GM19025 (cell line): Measurements from ENCODE around the gene BRF1.
"Not testable (repeated sequence)": the region's sequence is repeated elsewhere in the genome, so short reads cannot be mapped to it uniquely, and the experiment has no call there.

Source experiments
- ATAC-seq: cut with Tn5 transposase; IDR thresholded peaks from one replicate; pipeline ENCODE4 v1.9.1; 2021; ENCODE audit warnings: mild to moderate bottlenecking, low read depth, moderate library complexity; ENCODE audit not compliant: unreplicated experiment

BRF1 gene, protein sequence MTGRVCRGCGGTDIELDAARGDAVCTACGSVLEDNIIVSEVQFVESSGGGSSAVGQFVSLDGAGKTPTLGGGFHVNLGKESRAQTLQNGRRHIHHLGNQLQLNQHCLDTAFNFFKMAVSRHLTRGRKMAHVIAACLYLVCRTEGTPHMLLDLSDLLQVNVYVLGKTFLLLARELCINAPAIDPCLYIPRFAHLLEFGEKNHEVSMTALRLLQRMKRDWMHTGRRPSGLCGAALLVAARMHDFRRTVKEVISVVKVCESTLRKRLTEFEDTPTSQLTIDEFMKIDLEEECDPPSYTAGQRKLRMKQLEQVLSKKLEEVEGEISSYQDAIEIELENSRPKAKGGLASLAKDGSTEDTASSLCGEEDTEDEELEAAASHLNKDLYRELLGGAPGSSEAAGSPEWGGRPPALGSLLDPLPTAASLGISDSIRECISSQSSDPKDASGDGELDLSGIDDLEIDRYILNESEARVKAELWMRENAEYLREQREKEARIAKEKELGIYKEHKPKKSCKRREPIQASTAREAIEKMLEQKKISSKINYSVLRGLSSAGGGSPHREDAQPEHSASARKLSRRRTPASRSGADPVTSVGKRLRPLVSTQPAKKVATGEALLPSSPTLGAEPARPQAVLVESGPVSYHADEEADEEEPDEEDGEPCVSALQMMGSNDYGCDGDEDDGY

DNA sequence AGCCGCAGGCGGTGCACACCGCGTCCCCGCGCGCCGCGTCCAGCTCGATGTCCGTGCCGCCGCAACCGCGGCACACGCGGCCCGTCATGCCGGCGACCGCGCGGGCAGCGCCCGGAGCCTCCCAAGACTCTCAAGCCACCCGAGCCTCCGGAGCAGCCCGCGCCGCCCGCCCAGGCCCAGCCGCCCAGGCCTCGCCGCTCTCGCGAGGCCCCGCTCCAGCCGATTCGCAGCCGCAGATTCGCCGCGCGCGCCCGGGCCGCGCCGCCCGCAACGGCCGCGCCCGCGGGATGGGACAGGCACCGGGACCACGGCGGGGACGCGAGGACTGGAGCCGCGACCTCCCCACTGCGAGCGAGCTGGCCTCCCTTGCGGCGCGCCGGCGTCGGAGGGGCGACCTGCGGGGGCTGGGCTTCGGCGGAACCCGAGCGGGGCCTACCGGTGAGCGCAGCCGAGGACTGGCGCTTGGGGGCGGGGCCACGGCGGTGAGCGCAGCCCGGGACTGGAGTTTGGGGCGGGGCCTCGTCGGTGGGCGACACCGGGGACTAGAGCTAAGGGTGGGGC is at the start of gene BRF1:
TSS of gene BRF1 (minus strand) at position 460 of the 561 bp plus-strand sequence. CDS start at position 88, 372 bp downstream.
- peak; percentile 81 for ATAC-seq

DNA sequence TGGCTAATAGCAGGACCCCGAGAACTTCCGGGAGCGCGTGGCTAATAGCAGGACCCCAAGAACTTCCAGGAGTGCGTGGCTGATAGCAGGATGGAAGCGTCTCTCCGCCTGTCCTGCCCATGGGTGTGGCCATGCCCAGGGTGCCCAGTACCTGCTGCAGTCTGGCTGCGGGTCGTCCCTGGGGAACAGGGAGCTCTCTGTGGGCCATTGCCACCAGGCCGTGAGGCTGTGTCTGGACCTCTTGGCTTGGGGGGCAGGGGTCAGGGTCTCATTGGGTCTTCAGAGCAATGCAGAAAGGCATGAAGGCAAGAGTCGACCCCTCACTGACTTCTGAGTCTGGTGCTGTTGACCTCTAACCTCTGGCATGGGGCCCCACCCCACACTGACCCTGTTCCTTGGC is 49.2 kb upstream of the BRF1 start:
- ATAC-seq = no peak

DNA sequence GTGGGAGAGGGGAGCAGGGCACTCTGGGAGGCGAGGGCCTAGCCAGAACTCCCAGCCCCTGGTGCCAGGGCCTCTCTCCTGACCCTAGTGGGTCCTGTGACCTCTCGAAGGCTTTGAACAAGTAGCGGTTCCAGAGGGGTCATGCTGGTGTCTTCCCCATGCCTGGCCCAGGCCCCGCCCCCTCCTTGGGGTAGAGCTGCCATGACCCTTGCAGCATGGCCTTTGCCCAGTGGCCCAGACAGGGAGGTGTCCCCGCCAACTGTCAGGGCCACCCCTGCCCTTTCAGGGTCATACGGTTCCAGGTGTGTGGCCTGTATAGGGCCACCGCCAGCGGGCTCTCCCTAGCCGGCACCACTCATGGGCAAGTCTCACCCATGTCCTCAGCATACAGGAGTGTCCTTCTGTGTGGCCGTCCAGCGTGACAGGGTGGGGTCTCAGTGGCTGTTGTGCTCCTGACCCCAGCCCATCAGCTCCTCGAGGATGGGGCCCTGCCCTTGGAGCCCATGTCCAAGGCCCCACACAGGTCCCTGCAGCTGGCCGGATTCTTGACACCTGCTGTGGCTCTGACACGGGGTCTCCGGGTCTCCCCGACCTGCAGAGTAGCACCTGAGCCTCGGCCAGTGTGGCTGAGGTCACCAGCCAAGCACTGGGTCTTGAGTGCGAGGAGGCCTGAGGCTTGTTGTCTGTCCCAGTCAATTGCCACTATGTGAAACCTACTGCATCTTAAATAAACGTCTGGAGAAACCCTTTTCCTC is 48.3 kb upstream of the BRF1 start:
- no peak for ATAC-seq

DNA sequence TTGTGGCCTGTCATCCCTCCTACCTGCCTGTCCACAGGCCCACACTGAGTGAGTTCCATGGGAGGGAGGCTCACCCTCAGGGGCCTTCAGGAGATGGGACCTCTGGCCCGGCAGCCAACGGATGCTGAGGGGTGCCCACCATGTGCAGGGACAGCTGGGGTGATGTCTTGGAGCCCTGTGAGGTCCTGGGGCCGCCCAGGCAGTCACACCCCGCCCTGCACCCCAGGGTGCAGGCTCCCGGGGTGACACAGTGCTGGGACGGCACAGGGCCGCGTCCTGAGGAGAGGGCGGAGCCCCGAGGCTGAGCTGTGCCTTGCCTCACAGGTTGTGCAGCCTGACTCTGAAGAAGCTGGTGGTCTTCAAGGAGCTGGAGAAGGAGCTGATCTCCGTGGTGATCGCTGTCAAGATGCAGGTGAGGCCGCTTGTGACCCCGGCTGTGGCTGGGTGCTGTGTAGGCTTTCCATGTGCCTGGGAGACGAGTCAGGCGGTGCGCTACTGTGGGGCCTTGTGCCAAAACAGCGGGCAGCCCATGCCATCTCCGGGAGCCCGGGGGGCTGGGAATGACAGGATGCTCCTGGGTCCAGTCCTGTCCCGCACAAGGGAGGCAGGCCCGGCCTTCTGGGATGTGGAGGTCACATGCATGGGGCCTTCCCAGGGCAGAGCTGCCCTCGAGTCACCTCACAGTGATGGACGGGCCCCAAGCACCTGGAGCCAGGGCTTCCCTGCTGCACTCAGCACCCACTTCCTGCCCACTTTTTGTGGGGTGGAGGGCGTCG is 47.6 kb upstream of the BRF1 start:
- ATAC-seq = no peak

DNA sequence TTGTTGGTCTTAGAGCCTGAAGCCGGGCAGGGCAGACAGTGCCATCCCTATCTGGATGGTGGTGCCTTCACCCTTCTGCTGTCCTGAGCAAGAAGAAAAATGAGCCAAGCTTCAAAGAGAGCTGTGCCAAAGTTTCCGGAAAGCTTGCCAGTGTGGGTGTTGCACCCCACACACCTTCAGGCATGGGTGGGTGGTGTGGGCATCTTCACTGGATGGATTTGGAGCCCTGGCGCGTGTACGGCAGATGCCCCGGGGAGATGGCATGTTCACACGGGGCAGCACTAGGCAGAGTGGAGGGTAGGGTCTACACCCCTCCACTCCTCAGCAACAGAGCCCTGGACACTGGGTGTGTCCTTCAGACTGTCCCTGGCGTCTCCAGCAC is 46.8 kb upstream of the BRF1 start:
- ATAC-seq = no peak

DNA sequence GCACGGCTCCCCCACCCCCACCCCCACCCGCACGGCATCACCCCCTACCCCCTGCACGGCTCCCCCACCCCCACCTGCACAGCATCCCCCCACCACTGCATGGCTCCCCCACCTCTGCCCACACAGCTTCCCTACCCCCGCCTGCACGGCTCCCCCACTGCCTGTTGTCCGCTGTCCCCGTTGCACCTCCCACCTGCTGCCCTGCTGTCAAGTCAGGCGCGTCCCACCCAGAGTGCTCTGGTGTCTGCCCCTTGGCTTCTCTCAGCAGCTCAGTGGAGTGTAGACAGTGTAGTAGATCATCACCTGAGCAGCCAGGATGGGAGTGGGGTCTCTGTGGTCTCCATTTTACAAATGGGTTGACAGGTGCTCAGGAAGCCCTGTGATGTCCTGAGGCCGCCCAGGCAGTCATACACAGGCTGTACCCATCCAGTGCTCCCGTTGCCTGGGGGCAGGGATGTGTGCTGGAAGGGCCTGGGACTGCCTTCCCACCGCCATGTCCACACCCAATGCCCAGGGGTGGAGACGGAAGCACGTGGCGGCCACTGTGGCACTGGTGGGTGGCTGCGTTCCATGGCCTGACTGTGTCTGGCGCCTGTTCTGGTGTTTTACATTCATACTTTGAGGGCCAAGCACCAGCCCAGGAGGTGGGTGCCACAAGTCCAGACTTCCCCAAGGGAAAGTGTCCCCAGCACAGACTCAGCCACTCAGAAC is 46.2 kb upstream of the BRF1 start:
- no peak for ATAC-seq

DNA sequence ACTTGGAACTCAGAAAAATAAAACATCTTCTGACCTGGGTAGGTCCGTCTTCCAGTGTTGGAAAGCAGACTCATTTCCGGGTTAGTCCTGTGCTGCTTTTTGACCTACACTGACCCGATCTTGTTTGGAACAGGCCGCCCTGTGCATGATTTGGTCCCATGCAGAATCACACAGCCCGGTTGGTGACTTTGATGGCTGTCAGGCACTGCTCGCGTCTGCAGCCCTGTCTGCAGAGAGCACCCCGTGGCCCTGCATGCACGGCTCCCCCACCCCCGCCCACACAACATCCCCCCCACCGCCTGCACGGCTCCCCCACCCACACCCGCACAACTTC is 45.4 kb upstream of the BRF1 start:
- ATAC-seq = no peak

DNA sequence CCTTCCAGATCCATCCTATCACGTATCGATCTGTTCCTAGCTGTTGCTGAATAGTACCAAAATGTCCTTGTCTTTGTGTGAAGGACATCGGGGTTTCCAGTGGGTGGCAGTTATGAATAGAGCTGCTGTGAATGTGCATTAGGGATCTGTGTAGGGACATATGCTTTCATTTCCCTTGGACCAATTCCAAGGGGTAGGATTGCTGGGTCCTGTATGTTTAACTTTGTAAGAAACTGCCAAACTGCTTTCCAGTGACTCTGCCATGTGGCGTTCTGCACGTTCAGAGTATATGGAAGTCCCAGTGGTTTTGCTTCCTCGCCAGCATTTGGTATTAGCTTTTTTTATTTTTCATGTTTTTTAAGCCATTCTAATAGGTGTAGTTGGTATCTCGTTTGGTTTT is 42.4 kb upstream of the BRF1 start:
- ATAC-seq = no peak

DNA sequence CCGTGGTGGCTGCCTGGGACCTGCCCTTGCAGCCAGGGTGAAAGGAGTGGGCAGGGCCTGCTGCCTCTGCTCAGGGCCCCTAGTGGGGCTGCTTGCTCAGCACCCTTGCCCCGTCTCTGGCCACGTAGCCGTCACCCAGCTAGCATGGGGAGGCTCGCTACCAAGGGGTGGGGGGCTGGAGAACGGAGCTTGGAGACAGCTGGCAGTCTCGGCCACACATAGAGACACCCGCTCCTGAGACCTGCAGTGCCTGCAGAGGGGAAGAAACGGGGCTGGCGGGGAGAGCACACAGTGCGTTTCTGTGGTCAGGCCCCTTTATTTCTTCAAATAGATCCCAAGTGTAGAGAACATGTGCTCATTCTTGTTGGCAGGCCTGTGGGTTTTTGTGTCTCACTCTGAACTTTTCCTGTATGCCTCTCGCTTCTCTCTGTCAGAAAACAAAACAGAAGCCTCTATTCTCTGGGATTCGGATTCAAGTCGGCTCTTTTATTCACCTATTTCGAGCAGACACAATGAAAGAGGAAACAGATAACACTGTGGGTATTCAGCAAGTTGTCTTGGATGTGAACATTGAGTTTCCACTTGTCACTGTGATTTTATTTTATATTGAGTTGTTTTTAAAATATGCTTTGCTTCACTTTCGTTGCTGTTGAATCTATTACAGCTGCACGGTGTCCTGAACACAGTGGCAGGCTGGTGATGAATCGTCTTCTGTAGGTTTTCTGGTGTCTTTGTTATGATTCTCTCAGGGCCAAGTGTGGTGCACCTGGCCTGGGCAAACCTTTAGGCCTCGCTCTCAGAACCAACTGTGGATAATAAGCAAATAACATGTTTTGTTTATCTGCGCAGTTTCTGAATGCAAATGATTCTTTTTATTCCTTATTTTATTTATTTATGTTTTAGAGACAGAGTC is 40.3 kb upstream of the BRF1 start:
- ATAC-seq = no peak

DNA sequence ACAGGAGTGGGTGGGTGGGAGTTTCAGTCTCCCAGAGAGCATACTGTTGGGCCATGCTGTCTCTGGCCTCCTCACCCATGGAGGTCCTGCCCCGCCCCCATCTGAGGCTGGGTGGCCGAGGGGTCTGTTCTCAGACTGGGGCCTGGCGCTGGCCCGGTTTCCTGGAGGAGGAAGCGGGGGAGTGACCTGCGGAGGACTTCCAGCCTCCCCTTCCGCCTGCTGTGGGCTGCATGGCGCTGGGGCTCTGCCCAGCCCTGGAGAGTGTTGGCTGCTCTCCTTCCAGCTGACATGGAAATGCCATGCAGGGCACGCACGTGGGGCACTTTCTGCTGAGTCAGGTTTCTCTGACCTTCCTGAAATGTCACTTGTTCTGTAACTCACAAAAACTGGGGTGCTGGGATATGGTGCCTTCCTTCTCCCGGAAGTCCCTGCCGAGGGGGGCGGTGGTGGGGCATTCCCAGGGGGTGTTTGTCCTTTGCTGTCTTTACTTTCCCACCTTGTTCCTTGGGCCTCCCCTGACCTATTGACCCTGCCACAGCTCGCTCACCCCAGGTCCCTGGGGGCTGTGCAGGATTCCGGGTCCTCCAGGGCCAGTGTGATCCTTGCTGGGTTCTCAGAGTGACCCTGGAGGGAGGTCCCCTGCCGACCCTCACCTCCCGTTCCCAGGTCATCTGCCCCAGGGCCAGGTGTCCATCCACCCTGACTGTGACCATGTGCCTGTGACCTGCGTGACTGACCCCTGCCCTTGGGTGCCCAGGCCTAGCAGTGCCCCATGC is 37.4 kb upstream of the BRF1 start:
- ATAC-seq = no peak

DNA sequence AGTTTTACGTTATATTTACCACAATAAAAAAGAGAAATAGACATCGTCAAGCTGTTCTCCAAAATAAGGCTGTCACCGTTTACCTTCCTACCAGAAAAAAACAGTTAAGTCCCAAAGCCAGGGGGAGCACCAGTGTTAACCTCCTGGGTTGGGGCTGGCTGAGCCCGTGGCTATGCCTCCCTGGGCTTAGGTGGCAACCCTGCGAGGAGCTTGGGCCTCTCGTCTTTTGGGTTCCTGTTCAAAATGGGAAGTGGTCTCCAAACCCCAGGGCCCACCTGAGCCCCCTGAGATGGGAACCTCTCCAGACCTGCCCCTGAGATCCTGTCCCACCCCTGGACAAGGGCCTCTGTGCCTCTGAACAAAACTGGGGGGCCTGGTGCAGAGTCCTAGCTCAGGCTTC is 36.6 kb upstream of the BRF1 start:
- no peak for ATAC-seq

DNA sequence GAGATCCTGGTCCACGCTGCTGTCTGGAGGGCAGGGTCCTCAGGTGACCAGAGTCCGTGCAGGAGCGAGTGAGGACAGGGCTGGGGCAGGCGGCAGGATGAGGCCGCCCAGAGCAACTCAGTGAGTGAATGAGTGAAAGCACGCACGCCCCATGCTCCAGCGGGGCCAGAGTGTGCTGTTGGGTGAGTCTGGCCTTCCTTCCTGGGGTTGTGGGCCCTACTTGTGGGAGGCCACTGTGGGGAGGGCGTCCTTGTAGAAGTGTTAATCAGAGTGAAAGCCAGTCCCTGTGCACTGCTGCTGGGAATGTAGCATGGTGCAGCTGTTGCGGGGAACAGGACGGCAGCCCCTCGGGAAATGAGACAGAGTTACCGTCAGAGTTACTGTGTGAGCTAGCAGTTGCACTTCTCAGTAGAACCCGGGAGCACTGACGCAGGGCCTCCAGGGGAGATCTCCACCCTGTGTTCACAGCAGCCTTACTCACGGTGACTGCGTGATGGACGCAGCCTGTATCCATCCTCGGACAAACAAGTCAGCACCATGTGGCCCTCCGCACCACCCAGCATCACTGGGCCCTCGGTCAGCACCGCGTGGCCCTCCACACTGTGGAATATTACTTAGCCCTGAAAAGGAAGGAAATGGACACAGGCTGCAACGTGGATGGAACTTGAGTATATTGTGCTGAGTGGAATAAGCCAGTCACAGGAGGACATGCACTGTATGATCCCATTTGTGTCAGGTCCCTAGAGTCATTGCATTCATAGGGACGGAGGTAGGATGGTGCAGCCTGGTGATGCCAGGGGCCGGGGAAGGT is 35.9 kb upstream of the BRF1 start:
- ATAC-seq = no peak

DNA sequence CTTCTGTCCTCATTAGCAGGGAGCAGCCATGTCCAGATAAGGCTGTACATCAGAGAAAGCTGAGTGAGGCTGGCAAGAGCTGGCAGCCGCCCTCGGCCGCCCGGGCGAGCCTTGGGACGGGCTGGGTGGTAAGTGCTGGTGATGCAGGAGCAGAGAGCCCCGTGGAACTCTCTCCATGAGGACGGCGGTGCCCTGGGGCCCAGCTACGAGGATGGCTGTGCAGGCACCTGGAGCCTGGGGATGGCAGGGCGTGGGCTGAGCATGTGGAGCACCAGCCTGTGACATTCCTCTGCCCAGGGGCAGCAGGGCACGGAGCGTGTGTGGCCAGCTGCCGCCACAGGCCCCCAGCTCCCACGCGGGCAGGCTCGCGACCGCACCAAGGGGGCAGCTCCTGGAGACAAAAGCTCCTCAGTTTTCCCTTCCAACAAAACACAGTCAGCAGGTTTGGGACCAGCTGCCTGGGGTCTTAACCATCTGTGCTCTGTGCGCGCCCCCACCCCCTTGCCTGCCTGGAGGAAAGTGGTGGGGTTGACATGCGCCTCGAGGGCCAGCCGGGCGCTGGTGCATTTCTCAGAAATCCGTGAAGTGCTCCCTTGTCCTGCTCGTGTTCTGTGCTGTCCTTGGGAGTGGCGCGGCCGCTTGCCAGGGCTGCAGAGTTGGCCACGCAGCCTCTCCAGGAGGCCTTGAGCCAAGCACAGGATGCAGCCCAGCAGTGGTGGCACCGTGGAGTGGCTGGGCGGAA is 35.1 kb upstream of the BRF1 start:
- ATAC-seq = no peak

DNA sequence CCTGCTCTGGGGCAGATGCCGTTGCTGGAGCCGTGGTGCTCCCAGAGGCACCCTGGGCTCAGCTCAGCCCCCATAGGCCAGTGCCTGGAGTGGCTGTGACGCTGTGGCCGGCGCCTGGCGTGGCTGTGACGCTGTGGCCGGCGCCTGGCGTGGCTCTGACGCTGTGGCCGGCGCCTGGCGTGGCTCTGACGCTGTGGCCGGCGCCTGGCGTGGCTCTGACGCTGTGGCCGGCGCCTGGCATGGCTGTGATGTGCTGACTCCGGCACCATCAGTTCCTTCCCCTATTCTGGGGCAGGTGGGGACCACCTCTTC is 34.4 kb upstream of the BRF1 start:
- ATAC-seq = not testable (repeated sequence)

DNA sequence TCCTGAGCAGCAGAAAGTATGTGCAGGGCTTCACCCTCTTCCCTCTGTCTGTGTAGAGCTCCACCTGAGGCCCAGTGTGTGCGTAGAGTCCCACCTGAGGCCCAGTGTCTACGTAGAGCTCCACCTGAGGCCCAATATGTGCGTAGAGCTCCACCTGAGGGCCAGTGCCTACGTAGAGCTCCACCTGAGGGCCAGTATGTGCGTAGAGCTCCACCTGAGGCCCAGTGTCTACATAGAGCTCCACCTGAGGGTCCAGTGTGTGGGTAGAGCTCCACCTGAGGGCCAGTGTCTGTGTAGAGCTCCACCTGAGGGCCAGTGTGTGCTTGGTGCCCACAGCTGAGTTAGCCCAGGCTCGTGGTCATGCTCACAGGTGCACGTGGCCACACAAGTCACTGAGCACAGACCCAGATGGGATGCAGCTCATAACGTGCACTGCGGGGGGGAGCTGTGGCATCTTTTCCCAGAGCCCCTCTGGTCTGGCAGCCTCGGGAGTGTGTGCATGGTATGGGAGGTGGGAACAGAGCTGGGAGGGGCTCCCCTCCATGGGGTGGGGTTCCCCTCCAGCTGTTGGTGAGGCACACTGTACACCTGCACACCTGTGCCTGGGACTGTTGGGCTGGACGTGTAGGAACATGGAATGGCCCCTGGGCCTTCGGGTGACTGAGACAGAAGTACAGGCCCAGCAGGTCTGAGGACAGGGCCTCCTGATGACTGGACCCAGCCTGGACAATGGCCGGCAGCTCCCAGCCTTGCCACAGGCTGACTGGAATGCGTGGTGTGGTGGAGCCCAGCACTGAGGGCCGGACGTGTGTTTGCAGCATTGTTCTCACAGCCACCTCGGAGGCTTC is 33.8 kb upstream of the BRF1 start:
- no peak for ATAC-seq
